ENCODE measurements around the gene CNTLN.
"Not testable (repeated sequence)": the region's sequence is repeated elsewhere in the genome, so short reads cannot be mapped to it uniquely, and the experiment has no call there.

CNTLN gene

GRCh38 chr9:17171309-17172094 lies 36.7 kb downstream of the CNTLN start:
- no peak overlapping the region for H3K4me3 ChIP-seq (ENCODE audit: control insufficient read depth, low read depth, low read length)
- DNase-seq (ENCODE audit: low read depth) = no peak
- no peak for TF ChIP-seq CTCF (IDR thresholded peaks at IDR 0.05; ENCODE audit: control insufficient read depth, insufficient read depth, low read depth, low read length, missing control alignments)

GRCh38 chr9:17177496-17177895 lies 42.7 kb downstream of the CNTLN start:
- not testable (repeated sequence) for DNase-seq (ENCODE audit: low read depth); H3K4me3 ChIP-seq (ENCODE audit: control insufficient read depth, low read depth, low read length)

GRCh38 chr9:17185481-17186029 lies 50.7 kb downstream of the CNTLN start:
- no peak for TF ChIP-seq CTCF (IDR thresholded peaks at IDR 0.05; ENCODE audit: control insufficient read depth, insufficient read depth, low read depth, low read length, missing control alignments)
- no peak overlapping the region for H3K4me3 ChIP-seq (ENCODE audit: control insufficient read depth, low read depth, low read length)
- no peak for DNase-seq (ENCODE audit: low read depth)

- DNase-seq (ENCODE audit: low read depth) = no peak
- TF ChIP-seq CTCF (IDR thresholded peaks at IDR 0.05; ENCODE audit: control insufficient read depth, insufficient read depth, low read depth, low read length, missing control alignments) = no peak
These were observed 56.2 kb downstream of the CNTLN start for GRCh38 chr9:17191082-17191481.

GRCh38 chr9:17204611-17205152 lies 69.8 kb downstream of the CNTLN start:
- H3K4me3 ChIP-seq (ENCODE audit: control insufficient read depth, low read depth, low read length) = no peak overlapping the region
- no peak for DNase-seq (ENCODE audit: low read depth)
- TF ChIP-seq CTCF (IDR thresholded peaks at IDR 0.05; ENCODE audit: control insufficient read depth, insufficient read depth, low read depth, low read length, missing control alignments) = no peak

More at GRCh38 chr9:17191082-17191481, 56.2 kb downstream of the CNTLN start:
- no peak overlapping the region for H3K4me3 ChIP-seq (ENCODE audit: control insufficient read depth, low read depth, low read length)

- H3K4me3 ChIP-seq (ENCODE audit: control insufficient read depth, low read depth, low read length) = no peak overlapping the region
- no peak for TF ChIP-seq CTCF (IDR thresholded peaks at IDR 0.05; ENCODE audit: control insufficient read depth, insufficient read depth, low read depth, low read length, missing control alignments)
- no peak for DNase-seq (ENCODE audit: low read depth)
These were observed 81.2 kb downstream of the CNTLN start for GRCh38 chr9:17216011-17216410.

GRCh38 chr9:17216646-17217045 lies 81.8 kb downstream of the CNTLN start:
- no peak for DNase-seq (ENCODE audit: low read depth)
- H3K4me3 ChIP-seq (ENCODE audit: control insufficient read depth, low read depth, low read length) = no peak overlapping the region
- no peak for TF ChIP-seq CTCF (IDR thresholded peaks at IDR 0.05; ENCODE audit: control insufficient read depth, insufficient read depth, low read depth, low read length, missing control alignments)
